ENCODE results near the gene ADAMTSL5. TPM values are rescaled to one million over a fixed set of nuclear protein-coding genes. Genes with fewer than 3 reads are reported as not detected.

The ADAMTSL5 gene
- total RNA-seq, 2 experiments from 2014 or later, result 0.34 TPM; not detected in 1

DNA sequence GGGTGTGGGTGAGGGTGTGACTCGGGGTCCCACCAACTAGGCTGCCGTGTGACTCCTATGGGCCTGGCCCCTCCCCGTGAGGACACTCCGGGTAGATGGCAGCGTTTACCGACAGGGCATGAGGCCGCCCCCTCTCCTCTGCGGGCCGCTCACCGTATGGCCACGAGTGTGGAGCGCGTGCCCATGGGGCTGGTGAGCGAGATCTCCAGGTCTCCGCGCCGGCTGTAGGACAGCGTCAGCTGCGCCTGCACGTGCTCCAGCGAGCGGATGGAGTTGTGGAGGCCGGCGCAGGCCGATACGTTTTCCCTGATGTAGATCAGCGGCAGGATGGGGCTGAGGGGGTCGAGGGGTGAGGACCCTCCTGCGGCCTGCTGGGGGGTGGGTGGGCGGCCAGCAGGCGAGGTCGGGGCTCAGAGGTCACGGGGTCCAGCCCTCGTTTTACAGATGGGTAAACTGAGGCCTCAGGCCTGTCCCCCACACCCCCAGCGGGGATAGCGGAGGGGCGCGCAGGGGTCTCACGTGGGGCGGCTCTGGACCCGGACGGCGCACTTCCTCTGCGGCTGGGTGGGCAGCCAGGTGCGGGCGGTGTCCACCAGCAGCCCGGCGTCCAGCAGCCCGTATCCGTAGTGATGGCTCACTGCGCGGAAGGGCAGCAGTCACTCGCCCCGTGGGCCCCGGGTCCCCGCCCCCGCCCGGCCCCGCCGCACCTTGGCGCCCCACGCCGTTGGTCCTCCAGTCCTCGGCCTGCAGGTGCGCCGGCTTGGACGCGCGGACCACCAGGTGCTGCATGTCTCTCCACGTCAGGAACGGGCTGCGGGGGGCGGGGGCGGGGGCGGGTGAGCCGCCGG is 29.5 kb downstream of the ADAMTSL5 start:
- H3K9me3 ChIP-seq (ENCODE audit: low read length), result no peaks in the 10 kb centered on the region
- no peak overlapping the region for H3K27ac ChIP-seq (ENCODE audit: low read depth, low read length, poor library complexity, severe bottlenecking)
- H3K36me3 ChIP-seq (ENCODE audit: insufficient read depth, low read length), result no peaks in the 10 kb centered on the region
- intact Hi-C loops (cut with micrococcal nuclease; ENCODE audit: unreplicated experiment), result no loop called here
- H3K9me2 ChIP-seq (ENCODE audit: insufficient read depth, low read length), result no peaks in the 10 kb centered on the region
- H4K20me1 ChIP-seq (ENCODE audit: insufficient read depth, low read length), result no peaks in the 10 kb centered on the region
- H3K4me3 ChIP-seq (ENCODE audit: low read depth, low read length, poor library complexity, severe bottlenecking), result no peak overlapping the region
- DNase-seq (ENCODE audit: low spot score), result no peak
- no peak overlapping the region for H2AFZ ChIP-seq (ENCODE audit: low read length)
- peaks cover 3% of the 10 kb centered on the region for H3K79me2 ChIP-seq (ENCODE audit: insufficient read depth, low read depth, low read length)
- H3K4me1 ChIP-seq (ENCODE audit: insufficient read depth, low read length, poor library complexity, severe bottlenecking), result peaks cover 6% of the 10 kb centered on the region
- ChIA-PET POLR2A (no interaction called here), CTCF (ENCODE audit: unreplicated experiment) (no interaction called here)
- TF ChIP-seq, protein P1, sequence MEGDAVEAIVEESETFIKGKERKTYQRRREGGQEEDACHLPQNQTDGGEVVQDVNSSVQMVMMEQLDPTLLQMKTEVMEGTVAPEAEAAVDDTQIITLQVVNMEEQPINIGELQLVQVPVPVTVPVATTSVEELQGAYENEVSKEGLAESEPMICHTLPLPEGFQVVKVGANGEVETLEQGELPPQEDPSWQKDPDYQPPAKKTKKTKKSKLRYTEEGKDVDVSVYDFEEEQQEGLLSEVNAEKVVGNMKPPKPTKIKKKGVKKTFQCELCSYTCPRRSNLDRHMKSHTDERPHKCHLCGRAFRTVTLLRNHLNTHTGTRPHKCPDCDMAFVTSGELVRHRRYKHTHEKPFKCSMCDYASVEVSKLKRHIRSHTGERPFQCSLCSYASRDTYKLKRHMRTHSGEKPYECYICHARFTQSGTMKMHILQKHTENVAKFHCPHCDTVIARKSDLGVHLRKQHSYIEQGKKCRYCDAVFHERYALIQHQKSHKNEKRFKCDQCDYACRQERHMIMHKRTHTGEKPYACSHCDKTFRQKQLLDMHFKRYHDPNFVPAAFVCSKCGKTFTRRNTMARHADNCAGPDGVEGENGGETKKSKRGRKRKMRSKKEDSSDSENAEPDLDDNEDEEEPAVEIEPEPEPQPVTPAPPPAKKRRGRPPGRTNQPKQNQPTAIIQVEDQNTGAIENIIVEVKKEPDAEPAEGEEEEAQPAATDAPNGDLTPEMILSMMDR (conservative IDR thresholded peaks at IDR 0.05; ENCODE audit: low read length), result no peak
- no peak for TF ChIP-seq EZH2phosphoT487 (IDR thresholded peaks at IDR 0.05; ENCODE audit: borderline replicate concordance, low read depth, low read length)
- H3K4me2 ChIP-seq (ENCODE audit: low read length), result no peak overlapping the region
- BruUV-seq (replicated peaks), result no TSS peak

DNA sequence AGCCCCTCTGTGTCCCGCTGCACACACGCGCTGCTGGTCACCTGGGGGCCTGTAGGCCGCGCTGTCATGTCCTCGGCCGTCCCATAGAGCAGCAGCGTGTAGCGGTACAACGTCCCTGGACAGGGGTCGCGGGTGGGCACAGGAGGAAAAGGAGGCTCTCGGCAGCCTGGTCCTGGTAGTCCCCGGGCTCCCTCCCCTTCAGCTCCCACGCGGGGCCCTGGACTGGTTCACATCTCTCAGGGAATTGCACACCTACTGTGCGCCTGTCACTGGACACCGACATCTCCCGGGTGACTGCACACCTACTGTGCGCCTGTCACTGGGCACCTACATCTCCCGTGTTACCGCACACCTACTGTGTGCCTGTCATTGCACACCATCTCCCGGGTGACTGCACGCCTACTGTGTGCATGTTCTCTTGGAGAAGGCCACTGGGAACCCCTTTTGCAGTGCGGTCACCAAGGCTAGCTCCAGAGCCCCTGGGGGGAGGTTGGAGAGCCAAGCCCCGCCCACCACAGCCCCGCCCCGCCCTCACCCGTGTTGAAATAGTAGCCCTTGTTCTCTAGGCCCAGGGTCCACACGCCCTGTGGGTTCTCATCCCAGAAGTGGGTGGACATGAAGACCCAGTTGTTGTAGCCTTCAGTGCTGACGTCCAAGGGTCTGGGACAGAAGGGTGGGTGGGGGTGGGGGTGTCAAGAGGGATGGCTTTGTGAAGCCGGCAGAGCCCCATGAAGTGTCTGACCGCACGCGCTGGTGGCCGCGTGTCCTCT is 30.3 kb downstream of the ADAMTSL5 start:
- peaks cover under 1% of the 10 kb centered on the region; the same call in 1 of the 2 replicates for H3K36me3 ChIP-seq (ENCODE audit: insufficient read depth, low read length)
- no peaks in the 10 kb centered on the region for H4K20me1 ChIP-seq (ENCODE audit: insufficient read depth, low read length)
- peaks cover 11% of the 10 kb centered on the region for H3K79me2 ChIP-seq (ENCODE audit: insufficient read depth, low read depth, low read length)
- ChIA-PET CTCF (ENCODE audit: unreplicated experiment) (no interaction called here), POLR2A (no interaction called here)
- no peak overlapping the region for H3K27ac ChIP-seq (ENCODE audit: low read depth, low read length, poor library complexity, severe bottlenecking)
- no peak for TF ChIP-seq EZH2phosphoT487 (IDR thresholded peaks at IDR 0.05; ENCODE audit: borderline replicate concordance, low read depth, low read length)
- TF ChIP-seq, protein P1 (conservative IDR thresholded peaks at IDR 0.05; ENCODE audit: low read length), result no peak
- no peak overlapping the region for H3K4me2 ChIP-seq (ENCODE audit: low read length)
- DNase-seq (ENCODE audit: low spot score), result no peak
- H3K4me3 ChIP-seq (ENCODE audit: low read depth, low read length, poor library complexity, severe bottlenecking), result no peak overlapping the region
- no peak overlapping the region for H2AFZ ChIP-seq (ENCODE audit: low read length)
- intact Hi-C loops (cut with micrococcal nuclease; ENCODE audit: unreplicated experiment), result no loop called here
- BruUV-seq (replicated peaks), result no TSS peak
- peaks cover 11% of the 10 kb centered on the region for H3K4me1 ChIP-seq (ENCODE audit: insufficient read depth, low read length, poor library complexity, severe bottlenecking)
- H3K9me3 ChIP-seq (ENCODE audit: low read length), result no peaks in the 10 kb centered on the region
- no peaks in the 10 kb centered on the region for H3K9me2 ChIP-seq (ENCODE audit: insufficient read depth, low read length)
